Stomach (tissue), 9 donors: ENCODE data around the gene MMS19. TPM values are rescaled to one million over a fixed set of nuclear protein-coding genes. Genes with fewer than 3 reads are reported as not detected.

Source experiments
- DNase-seq, 2 donors: peaks; one replicate each; pipeline versions ENCODE4 v3.0.0 to v3.0.0-alpha.2; 2013 to 2019
- H3K27ac ChIP-seq, 5 donors: fragments of 200-600 bp in 4 of 5; sonication (generic) in 4 of 5; one replicate each; pipeline ENCODE4 v1.5.1; 2013 to 2019; ENCODE audit warnings: mild to moderate bottlenecking in 1 of 5, moderate library complexity in 1 of 5
- H3K27me3 ChIP-seq, 3 donors: fragments of 200-600 bp; sonication (generic); one replicate each; pipeline ENCODE4 v1.5.1; 2017 to 2019; ENCODE audit warnings: mixed run types in 1 of 3
- H3K36me3 ChIP-seq, 4 donors: fragments of 200-600 bp; sonication (generic); 1 replicate in 3 of 4; 2 replicates in 1 of 4; pipeline ENCODE4 v1.5.1; 2016 to 2019
- H3K4me1 ChIP-seq, 4 donors: fragments of 200-600 bp; sonication (generic); one replicate each; pipeline ENCODE4 v1.5.1; 2016 to 2019
- H3K4me3 ChIP-seq, 4 donors: fragments of 200-600 bp; sonication (generic) in 3 of 4; one replicate each; pipeline ENCODE4 v1.5.1; 2016 to 2019; ENCODE audit warnings: mild to moderate bottlenecking in 1 of 4
- H3K9me3 ChIP-seq, 4 donors: fragments of 200-600 bp; sonication (generic); one replicate each; pipeline ENCODE4 v1.5.1; 2016 to 2019
- EP300 ChIP-seq: sonication (generic); formaldehyde crosslinking; IDR thresholded peaks from one replicate; pipeline ENCODE4 v1.6.1; 2017; ENCODE audit warnings: antibody characterized with exemption
- POLR2A ChIP-seq, 4 donors: fragments of 450-650 bp; IDR thresholded peaks; one replicate each; pipeline ENCODE4 v1.6.1; 2016; ENCODE audit warnings: antibody characterized with exemption in 4 of 4, control low read depth in 2 of 4, mild to moderate bottlenecking in 1 of 4, moderate library complexity in 1 of 4
- POLR2AphosphoS5 ChIP-seq, 3 donors: sonication (generic); formaldehyde crosslinking; IDR thresholded peaks; one replicate each; pipeline ENCODE4 v1.6.1; 2016; ENCODE audit warnings: antibody characterized with exemption in 3 of 3
- WGBS, 5 donors: extraction: QIAGEN DNeasy Blood & Tissue Kit in 3 of 5; methylation state at CpG; one replicate each; pipeline versions ENCODE4 v1.1.5 to v1.1.7; 2013 to 2018; 5-methylcytosine and 5-hydroxymethylcytosine counted together
- intact Hi-C: fragments of 100-400 bp; cut with DNase I; formaldehyde crosslinking; loops from one replicate; pipeline ENCODE4 v1.15.1; 2023; ENCODE audit warnings: low total_unique reads
- polyA plus RNA-seq, 3 donors: library from polyadenylated mRNA; stranded (reverse); fragments of 200-250 nt; gene quantifications; one replicate each; pipeline ENCODE4 v1.2.3, GENCODE V29; 2013
- total RNA-seq, 5 donors: library from RNA; depleted of rRNA; stranded (reverse); fragments of >200 nt; gene quantifications; one replicate each; pipeline versions ENCODE4 v1.1.0 to v1.2.3, GENCODE V29; 2014 to 2016
- TF ChIP-seq, protein P1 (sequence below), 7 experiments: fragments of 450-650 bp in 4 of 7; fragments of 200-600 bp in 3 of 7; sonication (generic) in 3 of 7; IDR thresholded peaks; one replicate each; pipeline ENCODE4 v1.5.1; 2016 to 2019; ENCODE audit warnings: antibody characterized with exemption in 7 of 7, control low read depth in 2 of 7, mild to moderate bottlenecking in 1 of 7
- donor health status: healthy with polysubstance abuse.
- donor health status: Bipolar disorder and iron deficiency.
- donor health status: healthy.

MMS19 gene
- total and polyA plus RNA-seq, 8 donors = 30.9 to 146 (median 58.4) TPM

GRCh38 chr10:97502916-97503315 lies 4.7 kb upstream of the MMS19 start:
- no peak for DNase-seq
- TF ChIP-seq EP300 (no peak), POLR2AphosphoS5 (IDR thresholded peaks at IDR 0.05) (no peak), POLR2A (IDR thresholded peaks at IDR 0.05) (no peak)
- TF ChIP-seq, protein P1, sequence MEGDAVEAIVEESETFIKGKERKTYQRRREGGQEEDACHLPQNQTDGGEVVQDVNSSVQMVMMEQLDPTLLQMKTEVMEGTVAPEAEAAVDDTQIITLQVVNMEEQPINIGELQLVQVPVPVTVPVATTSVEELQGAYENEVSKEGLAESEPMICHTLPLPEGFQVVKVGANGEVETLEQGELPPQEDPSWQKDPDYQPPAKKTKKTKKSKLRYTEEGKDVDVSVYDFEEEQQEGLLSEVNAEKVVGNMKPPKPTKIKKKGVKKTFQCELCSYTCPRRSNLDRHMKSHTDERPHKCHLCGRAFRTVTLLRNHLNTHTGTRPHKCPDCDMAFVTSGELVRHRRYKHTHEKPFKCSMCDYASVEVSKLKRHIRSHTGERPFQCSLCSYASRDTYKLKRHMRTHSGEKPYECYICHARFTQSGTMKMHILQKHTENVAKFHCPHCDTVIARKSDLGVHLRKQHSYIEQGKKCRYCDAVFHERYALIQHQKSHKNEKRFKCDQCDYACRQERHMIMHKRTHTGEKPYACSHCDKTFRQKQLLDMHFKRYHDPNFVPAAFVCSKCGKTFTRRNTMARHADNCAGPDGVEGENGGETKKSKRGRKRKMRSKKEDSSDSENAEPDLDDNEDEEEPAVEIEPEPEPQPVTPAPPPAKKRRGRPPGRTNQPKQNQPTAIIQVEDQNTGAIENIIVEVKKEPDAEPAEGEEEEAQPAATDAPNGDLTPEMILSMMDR (IDR thresholded peaks at IDR 0.05) = no peak
- Histone ChIP-seq H3K4me3 (no peak overlapping the region), H3K9me3 (no peaks in the 10 kb centered on the region), H3K4me1 (peaks cover 9 to 26% (median 12%) of the 10 kb centered on the region in 4 donors), H3K36me3 (no peaks in the 10 kb centered on the region), H3K27me3 (no peaks in the 10 kb centered on the region), H3K27ac (no peak overlapping the region)
- WGBS, 5 donors = 92 to 95% (median 93%) methylated on average over 6 of the region's 6 CpGs
- intact Hi-C loops = no loop called here

GRCh38 chr10:97500297-97500575 lies 2.0 kb upstream of the MMS19 start:
- Histone ChIP-seq H3K36me3 (no peaks in the 10 kb centered on the region), H3K9me3 (no peaks in the 10 kb centered on the region), H3K27ac (peak overlapping the region in 3 of 5 donors; percentile 95), H3K4me1 (peaks cover 11 to 45% (median 29%) of the 10 kb centered on the region in 4 donors), H3K4me3 (peak overlapping the region; percentile 76 to 97 (median 94)), H3K27me3 (no peaks in the 10 kb centered on the region)
- 71 to 91% (median 82%) methylated on average over 2 of the region's 2 CpGs for WGBS, 5 donors
- intact Hi-C loops = no loop called here
- no peak for DNase-seq
- no peak for TF ChIP-seq POLR2A (IDR thresholded peaks at IDR 0.05)
- no peak for TF ChIP-seq EP300
- TF ChIP-seq POLR2AphosphoS5 (IDR thresholded peaks at IDR 0.05) = no peak
- TF ChIP-seq, protein P1 (IDR thresholded peaks at IDR 0.05) = no peak

DNA sequence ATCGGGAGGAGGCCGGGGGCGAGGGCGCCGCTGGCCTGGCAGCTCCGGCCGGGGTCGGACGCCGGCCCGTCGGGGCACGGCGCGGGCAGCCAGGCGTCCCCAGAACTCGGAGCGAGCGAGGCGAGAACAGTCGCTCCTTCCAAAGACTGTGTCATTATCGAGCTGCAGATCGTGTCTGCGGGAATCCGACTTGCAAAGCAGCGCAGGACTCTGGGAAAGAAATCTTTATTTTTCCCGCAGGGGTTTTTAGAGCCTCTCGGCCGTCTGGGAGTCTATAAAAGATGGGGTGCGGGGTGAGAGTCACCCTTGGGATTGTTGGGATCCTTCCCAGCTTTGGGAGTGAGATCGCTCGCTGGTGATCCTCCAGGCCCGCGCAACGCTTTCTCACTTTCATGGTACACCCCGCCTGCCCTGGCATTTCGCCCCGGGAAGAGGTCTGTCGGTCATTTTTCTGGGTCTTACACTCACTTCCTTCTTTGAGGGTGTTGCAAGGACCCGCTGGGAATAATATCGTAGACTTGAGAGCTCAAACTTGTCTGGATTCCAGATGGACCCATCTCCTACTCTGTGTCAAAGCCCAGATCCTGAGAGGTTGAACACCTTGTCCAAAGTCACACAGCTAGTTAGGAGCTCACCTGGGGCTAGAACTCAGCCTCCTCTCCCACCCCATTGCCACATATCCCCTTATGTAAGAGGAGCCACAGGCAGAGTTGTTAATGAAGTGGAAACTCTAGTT lies 1.5 kb upstream of the MMS19 start:
- intact Hi-C loops = no loop called here
- Histone ChIP-seq H3K27ac (peak overlapping the region; percentile 90 to 95 (median 95)), H3K4me1 (peaks cover 16 to 49% (median 32%) of the 10 kb centered on the region in 4 donors), H3K36me3 (no peaks in the 10 kb centered on the region), H3K4me3 (peak overlapping the region; percentile 76 to 97 (median 94)), H3K9me3 (no peaks in the 10 kb centered on the region), H3K27me3 (no peaks in the 10 kb centered on the region)
- peak; percentile 57 to 58 for DNase-seq
- TF ChIP-seq POLR2A (IDR thresholded peaks at IDR 0.05) (no peak), POLR2AphosphoS5 (IDR thresholded peaks at IDR 0.05) (no peak), EP300 (no peak)
- TF ChIP-seq, protein P1 (IDR thresholded peaks at IDR 0.05) = no peak
- WGBS, 5 donors = 1 to 5% (median 1%) methylated on average over 16 to 41 of the region's 41 CpGs

DNA sequence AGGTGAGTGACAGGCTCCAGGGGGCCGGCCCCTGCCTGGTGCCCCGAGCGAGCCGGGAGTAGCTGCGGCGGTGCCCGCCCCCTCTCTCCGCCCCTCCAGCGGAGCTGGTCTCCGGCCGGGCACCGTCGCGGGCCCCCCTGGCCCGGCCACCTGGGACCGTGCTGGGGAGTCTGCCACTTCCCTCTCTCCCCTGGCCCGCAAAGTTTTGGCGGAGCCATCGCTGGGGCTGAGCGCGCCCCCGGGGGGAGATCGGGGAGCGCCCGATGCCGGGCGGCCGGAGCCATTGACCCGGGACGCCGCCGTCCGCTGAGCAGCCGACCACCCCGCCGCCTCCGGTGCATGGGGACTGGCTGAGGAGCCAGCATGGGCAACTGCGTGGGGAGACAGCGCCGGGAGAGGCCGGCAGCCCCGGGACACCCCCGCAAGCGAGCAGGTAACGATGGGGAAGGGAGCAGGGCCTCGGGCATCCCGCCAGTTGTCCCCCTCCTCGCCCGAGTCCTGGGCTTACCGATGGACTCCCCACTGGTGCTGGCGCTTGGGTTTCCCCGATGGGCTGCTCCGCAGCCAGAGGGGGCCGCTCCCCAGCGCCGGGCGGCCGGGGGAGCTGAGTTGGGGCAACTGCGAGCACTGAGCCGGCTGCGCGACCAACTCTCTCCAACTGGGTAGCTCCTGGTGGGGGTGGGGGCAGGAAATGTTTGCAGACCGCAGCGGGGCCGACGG lies 779 bp upstream of the MMS19 start, which contains the start of gene UBTD1:
Gene UBTD1 (plus strand): TSS at position 84 of the 720 bp plus-strand sequence. CDS start 280 bp downstream, at position 364.
- Histone ChIP-seq H3K36me3 (no peaks in the 10 kb centered on the region), H3K4me3 (peak within 1 kb of the TSS; percentile 76 to 97 (median 94)), H3K27me3 (no peaks in the 10 kb centered on the region), H3K9me3 (no peaks in the 10 kb centered on the region), H3K27ac (peak within 1 kb of the TSS; percentile 90 to 95 (median 95)), H3K4me1 (peaks cover 19 to 57% (median 35%) of the 10 kb centered on the region in 4 donors)
- intact Hi-C loops = no loop called here
- WGBS, 5 donors = 0 to 1% (median 0%) methylated on average over 17 to 66 of the region's 66 CpGs
- TF ChIP-seq POLR2A (IDR thresholded peaks at IDR 0.05) (no peak), EP300 (no peak), POLR2AphosphoS5 (IDR thresholded peaks at IDR 0.05) (no peak)
- TF ChIP-seq, protein P1 (IDR thresholded peaks at IDR 0.05) = no peak
- DNase-seq = peak; percentile 39 to 77
